WERI-Rb-1 (cell line): ENCODE results near the gene NSA2.

Experiments used
- DNase-seq: peaks from one replicate; pipeline ENCODE4 v3.0.0-alpha.2; 2020
- H3K27ac ChIP-seq: fragments of 250-450 bp; sonication (Bioruptor Pico); 2 replicates; pipeline ENCODE4 v1.5.1; 2020; ENCODE audit warnings: mild to moderate bottlenecking, moderate library complexity
- H3K27me3 ChIP-seq: fragments of 250-450 bp; sonication (Bioruptor Pico); 2 replicates; pipeline ENCODE4 v1.5.1; 2021; ENCODE audit warnings: mild to moderate bottlenecking, low read depth, moderate library complexity; ENCODE audit not compliant: insufficient read depth, severe bottlenecking
- H3K36me3 ChIP-seq: fragments of 250-450 bp; sonication (Bioruptor Pico); 2 replicates; pipeline ENCODE4 v1.5.1; 2020; ENCODE audit warnings: mild to moderate bottlenecking, moderate library complexity
- H3K4me3 ChIP-seq: 2 replicates; pipeline ENCODE4 v1.5.1; 2011; ENCODE audit warnings: low read depth, mild to moderate bottlenecking, control low read depth, low read length
- H3K9me3 ChIP-seq: fragments of 250-450 bp; sonication (Bioruptor Pico); 2 replicates; pipeline ENCODE4 v1.5.1; 2021; ENCODE audit warnings: mild to moderate bottlenecking, moderate library complexity; ENCODE audit not compliant: severe bottlenecking
- CTCF ChIP-seq: IDR thresholded peaks from 2 replicates; pipeline ENCODE4 v1.5.1; 2011; ENCODE audit warnings: low read depth, mild to moderate bottlenecking, control low read depth, inconsistent platforms, low read length

Gene NSA2

DNA sequence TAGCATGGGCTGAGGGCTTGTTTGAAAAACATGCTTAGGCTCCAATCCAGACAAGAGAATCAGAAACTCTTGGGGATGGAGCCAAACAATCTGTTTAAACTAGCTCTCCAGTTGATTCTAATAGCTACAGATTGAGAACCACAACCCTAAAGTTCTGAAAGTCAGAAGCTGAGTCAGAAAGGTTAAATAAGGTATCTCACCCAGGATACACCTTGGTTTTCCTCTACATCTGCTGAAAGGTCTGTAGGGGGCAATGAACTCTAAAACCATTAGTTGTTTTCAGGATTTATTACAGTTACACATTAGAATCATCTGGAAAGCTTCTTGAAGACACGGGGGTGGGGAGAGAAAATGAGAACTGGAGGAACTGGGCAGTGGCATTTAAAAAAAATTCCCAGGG lies 5.8 kb upstream of the NSA2 start:
- Histone ChIP-seq H3K27me3 (no peaks in the 10 kb centered on the region), H3K27ac (no peak overlapping the region), H3K9me3 (no peaks in the 10 kb centered on the region), H3K4me3 (no peak overlapping the region), H3K36me3 (peaks cover 48% of the 10 kb centered on the region)
- TF ChIP-seq CTCF, result no peak
- DNase-seq, result no peak

DNA sequence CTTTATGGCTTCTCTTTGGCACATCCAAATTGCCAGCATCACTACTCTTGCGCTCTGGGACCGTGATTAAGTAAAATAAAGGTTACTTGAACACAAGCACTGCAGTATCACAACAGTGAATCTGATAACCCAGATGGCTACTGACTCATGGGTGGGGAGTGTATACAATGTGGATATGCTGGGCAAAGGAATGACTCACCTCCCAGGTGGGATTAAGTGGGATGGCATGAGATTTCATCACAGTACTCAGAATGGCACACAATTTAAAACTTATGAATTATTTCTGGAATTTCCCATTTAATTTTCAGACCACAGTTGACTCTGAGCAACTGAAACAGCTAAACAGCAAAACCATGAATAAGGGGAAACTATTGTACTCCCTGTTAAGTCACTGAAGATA lies 4.5 kb upstream of the NSA2 start:
- DNase-seq, result no peak
- TF ChIP-seq CTCF, result no peak
- no peaks in the 10 kb centered on the region for H3K27me3 ChIP-seq
- H3K27ac ChIP-seq, result no peak overlapping the region
- no peaks in the 10 kb centered on the region for H3K9me3 ChIP-seq
- peaks cover 38% of the 10 kb centered on the region for H3K36me3 ChIP-seq
- H3K4me3 ChIP-seq, result no peak overlapping the region

GRCh38 chr5:74763504-74763903 lies 3.5 kb upstream of the NSA2 start:
- H3K9me3 ChIP-seq, result no peaks in the 10 kb centered on the region
- peaks cover 29% of the 10 kb centered on the region for H3K36me3 ChIP-seq
- H3K27me3 ChIP-seq, result no peaks in the 10 kb centered on the region
- DNase-seq, result no peak
- TF ChIP-seq CTCF, result no peak
- no peak overlapping the region for H3K27ac ChIP-seq
- no peak overlapping the region for H3K4me3 ChIP-seq

DNA sequence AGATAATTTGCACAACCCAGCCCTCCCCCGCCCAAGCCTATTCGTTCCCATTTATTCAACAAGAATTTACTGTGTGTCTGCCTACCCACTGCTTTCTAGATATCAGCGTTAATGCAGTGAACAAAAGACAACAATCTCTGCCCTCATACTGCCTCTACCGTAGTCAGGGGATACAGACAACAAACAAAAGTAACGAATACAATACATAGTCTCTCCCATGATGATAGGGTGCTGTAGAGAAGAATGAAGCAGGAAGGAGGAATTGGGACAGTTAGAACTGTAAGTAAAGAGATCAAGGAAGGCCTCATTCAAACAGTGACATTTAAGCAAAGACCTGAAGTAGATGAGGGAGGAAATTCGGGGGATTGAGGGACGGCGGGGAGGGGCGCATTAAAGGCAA lies 1.8 kb upstream of the NSA2 start:
- Histone ChIP-seq H3K36me3 (peaks cover 37% of the 10 kb centered on the region), H3K27ac (no peak overlapping the region), H3K4me3 (no peak overlapping the region), H3K9me3 (no peaks in the 10 kb centered on the region), H3K27me3 (no peaks in the 10 kb centered on the region)
- no peak for TF ChIP-seq CTCF
- DNase-seq, result no peak

DNA sequence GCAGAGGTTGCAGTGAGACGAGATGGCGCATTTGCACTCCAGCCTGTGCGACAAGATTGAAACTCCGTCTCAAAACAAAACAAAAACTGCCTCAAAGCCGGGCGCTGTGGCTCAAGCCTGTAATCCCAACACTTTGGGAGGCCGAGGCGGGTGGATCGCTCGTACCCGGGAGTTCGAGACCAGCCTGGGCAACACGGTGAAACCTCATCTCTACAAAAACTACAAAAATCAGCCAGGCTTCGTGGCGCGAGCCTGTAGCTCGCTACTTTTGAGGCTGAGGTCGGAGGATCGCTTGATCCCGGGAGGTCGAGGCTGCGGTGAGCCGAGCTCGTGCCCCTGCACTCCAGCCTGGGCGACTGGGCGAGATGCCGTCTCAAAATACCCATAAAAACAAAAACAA lies 1.1 kb upstream of the NSA2 start:
- H3K27ac ChIP-seq, result no peak overlapping the region
- no peaks in the 10 kb centered on the region for H3K27me3 ChIP-seq
- H3K36me3 ChIP-seq, result peaks cover 39% of the 10 kb centered on the region
- no peaks in the 10 kb centered on the region for H3K9me3 ChIP-seq
- H3K4me3 ChIP-seq, result peak overlapping the region; percentile 75
- no peak for TF ChIP-seq CTCF
- DNase-seq, result no peak

DNA sequence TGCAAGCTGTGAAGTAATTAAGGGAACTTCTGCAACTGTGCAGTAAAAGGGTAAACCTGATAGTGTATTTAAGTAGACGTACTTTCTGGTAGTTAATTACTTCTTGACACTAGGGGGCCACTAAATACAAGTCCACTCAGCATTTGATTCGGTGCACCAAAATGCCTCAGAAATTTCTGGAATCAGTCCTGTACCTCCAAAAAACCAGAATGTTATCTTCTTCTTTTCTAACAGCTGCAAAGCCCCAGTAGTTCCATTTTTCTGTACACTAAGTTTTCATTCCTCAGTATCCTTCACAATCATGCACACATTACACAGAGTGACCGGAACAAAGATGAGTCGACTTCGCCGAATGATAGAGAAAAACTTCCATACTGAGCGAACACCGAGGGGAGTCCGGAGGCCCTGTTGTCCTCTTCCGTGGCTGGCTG lies 616 bp upstream of the NSA2 start:
- H3K27ac ChIP-seq, result peak overlapping the region; percentile 52
- peak; percentile 36; the same call in 1 of the 2 replicates for TF ChIP-seq CTCF

More for the DNA sequence above, 616 bp upstream of the NSA2 start:
- H3K27me3 ChIP-seq, result no peaks in the 10 kb centered on the region
- no peaks in the 10 kb centered on the region for H3K9me3 ChIP-seq
- peaks cover 44% of the 10 kb centered on the region for H3K36me3 ChIP-seq
- peak overlapping the region; percentile 75 for H3K4me3 ChIP-seq
- DNase-seq, result no peak
